HG02973 (cell line): ENCODE measurements around the gene GAD2.

Source experiments
- ATAC-seq: cut with Tn5 transposase; IDR thresholded peaks from one replicate; pipeline ENCODE4 v1.9.1; 2021; ENCODE audit warnings: moderate library complexity; ENCODE audit not compliant: unreplicated experiment

The GAD2 gene

DNA sequence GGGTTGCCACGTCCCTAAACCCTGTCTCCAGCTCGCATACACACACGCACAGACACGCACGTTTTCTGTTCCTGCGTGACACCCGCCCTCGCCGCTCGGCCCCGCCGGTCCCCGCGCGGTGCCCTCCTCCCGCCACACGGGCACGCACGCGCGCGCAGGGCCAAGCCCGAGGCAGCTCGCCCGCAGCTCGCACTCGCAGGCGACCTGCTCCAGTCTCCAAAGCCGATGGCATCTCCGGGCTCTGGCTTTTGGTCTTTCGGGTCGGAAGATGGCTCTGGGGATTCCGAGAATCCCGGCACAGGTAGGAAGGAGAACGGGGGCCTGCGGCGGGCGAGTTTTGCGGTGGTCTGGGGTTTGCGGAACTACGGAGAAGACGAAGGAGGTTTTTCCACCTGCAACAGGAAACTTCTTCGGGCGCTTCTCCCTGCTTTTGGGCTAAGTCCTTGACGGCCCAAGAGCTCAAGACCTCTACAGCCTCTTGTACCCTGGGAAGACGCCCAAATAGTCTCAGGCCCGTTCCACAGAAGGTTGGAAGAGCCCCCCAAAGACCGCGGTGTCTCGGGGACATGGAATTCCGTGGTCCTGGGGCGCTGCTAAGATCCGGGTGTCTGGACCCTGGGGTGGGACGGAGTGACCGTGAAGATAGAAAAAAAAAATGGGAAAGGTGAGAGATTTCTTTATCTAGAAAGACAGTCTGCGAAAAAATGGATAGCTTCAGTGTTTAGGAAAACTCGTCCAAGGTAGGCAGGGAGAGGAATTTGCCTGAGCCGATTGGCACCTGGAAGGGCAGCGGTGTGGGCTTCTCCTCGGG lies at the start of gene GAD2:
Gene GAD2, plus strand, starts transcription at position 190 of the 811 bp plus-strand sequence. Its CDS starts 36 bp downstream, at position 226.
- no peak for ATAC-seq

DNA sequence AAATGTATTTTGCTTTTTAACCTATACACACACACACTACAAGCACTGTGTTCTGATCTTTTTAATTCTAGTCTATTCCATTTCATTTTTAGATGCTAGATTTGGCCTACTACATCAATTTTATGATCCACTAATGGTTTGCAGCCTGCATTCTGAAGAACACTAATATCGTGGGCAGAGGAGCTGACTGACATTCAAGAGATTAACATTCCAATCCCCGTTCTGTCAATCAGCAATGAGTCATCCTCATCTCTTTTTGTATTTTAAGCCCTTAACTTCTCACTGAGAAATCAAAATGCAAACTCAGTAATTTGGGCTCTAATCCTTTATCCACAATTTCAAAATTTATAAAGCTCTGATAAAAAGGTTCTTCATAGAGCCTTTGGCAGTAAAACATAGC lies 47.1 kb upstream of the GAD2 start:
- no peak for ATAC-seq

- no peak for ATAC-seq
These were observed 44.4 kb upstream of the GAD2 start for GRCh38 chr10:26172131-26172530.

DNA sequence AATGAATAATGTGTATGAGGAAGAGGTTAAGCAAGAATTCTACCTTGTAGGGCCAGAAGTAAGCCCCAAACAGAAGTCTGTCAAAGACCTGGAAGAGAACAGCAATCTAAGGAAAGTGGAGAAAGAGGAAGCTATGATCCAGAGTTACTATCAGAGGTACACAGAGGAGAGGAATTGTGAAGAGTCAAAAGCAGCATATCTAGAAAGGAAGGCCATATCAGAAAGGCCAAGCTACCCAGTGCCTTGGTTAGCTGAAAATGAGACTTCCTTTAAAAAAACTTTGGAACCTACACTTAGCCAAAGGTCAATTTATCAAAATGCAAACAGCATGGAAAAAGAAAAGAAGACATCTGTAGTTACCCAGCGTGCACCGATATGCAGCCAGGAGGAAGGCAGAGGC lies 42.7 kb upstream of the GAD2 start:
- no peak for ATAC-seq

- no peak for ATAC-seq
These were observed 39.2 kb upstream of the GAD2 start for GRCh38 chr10:26177341-26177740.

- no peak for ATAC-seq
These were observed 22.3 kb upstream of the GAD2 start for GRCh38 chr10:26194275-26194674.

DNA sequence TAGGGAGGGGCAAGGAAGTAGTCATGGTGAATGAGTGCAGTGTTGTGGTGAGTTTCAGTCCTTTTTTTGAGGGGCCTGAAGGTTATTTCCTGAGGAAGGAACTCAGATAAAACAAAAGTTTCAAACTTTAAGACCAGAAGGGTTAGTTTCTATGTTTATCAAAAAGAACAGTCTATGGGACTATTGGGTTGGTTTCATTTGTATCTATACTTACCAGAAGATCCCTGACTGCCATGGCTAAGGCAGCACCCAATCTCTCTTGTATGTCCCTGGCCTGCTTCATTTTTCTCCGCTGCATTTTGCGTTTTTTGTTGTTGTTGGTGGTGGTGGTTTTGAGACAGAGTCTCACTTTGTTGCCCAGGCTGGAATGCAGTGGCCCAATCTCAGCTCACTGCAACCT lies 19.3 kb upstream of the GAD2 start:
- no peak for ATAC-seq

GRCh38 chr10:26198119-26198518 lies 18.5 kb upstream of the GAD2 start:
- no peak for ATAC-seq

DNA sequence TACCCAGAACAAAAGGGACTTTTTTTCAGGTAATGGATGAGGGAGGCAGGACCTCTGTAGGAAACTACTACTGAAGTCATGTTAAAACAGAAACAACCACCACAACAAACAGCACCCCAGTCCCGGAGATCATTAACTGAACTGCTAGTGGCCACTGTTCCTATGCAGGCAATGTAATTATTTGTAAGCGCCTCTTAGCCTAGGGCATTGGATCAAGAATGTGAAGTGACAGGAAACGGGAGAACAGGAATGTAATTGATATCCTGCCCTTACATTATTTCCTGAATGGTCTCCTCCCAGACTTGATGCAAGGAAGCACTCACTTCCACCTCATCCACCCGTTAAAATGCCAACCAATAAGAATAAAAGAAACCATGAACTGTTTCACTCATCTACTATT lies 16.7 kb upstream of the GAD2 start:
- ATAC-seq: no peak

GRCh38 chr10:26205223-26205622 lies 11.4 kb upstream of the GAD2 start:
- ATAC-seq: no peak

- ATAC-seq: no peak
These were observed 4.7 kb upstream of the GAD2 start for GRCh38 chr10:26211781-26212444.

GRCh38 chr10:26212511-26212910 lies 4.1 kb upstream of the GAD2 start:
- ATAC-seq: no peak

DNA sequence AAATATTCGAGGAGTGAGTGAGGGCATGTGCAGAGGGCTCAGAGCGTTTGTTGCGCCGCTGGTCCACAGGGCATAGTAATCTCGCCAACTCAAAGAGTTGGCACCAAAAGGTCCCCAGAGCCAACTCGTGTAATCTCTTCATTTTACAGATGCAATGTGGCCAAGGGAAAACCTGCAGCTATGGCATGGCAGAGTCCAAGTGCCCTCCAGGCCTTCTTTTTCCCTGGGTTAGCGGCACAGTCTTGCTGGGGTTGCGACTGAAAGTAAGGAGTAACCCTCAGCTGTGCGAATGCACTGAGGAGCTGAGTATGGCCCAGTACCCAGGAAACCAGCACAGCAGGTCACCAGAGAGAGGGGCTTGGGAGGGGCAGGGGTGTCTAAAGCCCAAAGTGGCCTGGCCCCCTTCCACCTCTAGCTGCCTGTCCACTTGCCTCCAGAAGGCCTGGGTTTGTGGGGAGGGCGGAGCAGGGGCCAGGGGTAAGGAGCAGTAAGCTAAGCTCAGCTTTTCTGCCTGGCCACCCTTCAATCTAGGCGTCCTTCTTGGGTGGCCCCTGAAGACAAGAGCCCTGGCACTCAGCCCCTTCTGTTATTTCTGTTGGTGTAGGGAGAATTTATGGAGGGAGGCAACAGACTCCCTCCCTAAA lies 3.3 kb upstream of the GAD2 start:
- ATAC-seq: no peak

- no peak for ATAC-seq
These were observed 2.6 kb upstream of the GAD2 start for GRCh38 chr10:26214004-26214403.

- no peak for ATAC-seq
These were observed 1.8 kb upstream of the GAD2 start for GRCh38 chr10:26214551-26215395.

DNA sequence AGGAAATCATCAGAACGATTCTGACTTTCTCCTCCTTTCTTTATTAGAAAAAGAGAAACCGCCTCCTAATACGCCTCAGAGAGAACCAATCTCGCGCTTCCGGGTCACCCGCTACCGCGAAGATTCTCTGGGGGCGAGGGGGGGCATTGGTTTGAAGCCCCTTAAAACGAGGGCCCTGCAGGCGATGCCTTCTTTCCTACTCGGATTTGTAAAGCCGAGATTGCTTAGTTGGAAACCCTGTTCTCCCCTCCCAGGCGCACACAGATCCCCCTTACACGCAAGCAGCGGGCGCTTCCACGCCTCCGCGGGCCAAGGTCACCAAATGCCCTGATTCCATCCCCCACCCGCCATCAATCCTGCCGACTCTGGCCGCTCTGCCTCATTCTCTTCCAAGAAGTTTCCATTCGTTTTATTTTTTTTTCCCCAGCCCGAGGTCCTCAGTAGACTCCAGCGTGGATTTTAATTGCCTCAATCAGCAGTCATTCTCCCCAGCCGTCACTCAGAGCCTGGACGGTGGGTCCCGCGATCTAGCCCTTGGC lies 1.1 kb upstream of the GAD2 start:
- ATAC-seq: no peak

DNA sequence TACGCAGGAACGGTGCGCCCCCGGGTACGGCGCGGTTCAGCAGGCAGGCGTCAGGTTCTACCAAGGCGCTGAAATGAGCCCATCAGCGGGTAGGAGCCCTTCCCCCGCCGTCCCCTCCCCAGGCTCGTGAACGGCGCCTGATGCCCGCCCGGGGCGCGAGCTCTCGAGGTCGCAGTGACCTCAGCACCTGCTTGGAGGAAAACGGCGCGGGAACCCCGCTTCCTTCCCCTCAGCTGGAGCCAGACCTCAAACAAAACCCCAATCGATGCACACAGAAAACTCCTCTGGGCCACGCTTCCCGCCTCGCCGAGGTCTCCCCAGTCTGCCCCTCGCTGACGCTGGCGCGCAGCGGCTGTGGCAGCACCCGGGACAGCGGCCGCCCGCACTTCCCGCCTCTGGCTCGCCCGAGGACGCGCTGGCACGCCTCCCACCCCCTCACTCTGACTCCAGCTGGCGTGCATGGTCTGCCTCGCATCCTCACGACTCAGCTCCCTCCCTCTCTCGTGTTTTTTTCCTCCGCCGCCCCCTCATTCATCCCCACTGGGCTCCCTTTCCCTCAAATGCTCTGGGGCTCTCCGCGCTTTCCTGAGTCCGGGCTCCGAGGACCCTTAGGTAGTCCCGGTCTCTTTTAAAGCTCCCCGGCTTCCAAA lies 514 bp upstream of the GAD2 start:
- no peak for ATAC-seq

DNA sequence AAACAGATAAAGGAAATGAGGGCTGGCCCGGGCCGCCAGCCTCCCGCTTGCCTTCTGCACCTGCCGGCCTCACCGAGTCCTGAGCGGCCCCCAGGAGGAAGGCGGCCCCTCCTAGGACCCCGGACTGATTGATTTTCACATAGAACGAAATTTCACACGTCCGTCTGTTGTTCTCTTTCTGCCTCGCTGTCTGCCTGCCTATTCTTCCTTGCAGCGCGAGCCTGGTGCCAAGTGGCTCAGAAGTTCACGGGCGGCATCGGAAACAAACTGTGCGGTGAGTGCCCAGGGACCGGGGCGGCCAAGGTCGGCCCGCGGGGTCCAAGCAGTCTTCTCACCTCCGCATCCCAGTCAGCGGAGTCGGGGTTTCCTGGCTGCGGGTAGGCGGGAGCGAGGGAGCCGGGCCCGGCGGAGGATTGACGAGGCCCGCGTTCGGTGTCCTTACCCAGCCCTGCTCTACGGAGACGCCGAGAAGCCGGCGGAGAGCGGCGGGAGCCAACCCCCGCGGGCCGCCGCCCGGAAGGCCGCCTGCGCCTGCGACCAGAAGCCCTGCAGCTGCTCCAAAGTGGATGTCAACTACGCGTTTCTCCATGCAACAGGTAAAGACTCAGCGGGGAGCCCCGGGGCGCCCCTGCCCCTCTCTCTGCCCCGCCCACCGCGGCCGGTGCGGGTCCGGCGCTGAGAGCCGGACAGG lies 967 bp downstream of the GAD2 start:
- ATAC-seq: no peak

- no peak for ATAC-seq
These were observed 3.1 kb downstream of the GAD2 start for GRCh38 chr10:26219676-26220075.

GRCh38 chr10:26220901-26221300 lies 4.3 kb downstream of the GAD2 start:
- ATAC-seq: no peak
